ENCODE results near the gene MYL9. TPM values are rescaled to one million over a fixed set of nuclear protein-coding genes. Genes with fewer than 3 reads are reported as not detected.

The MYL9 gene
- polyA plus RNA-seq, 3 donors, result 195 to 247 (median 220) TPM

- DNase-seq (ENCODE audit: extremely low read depth in 1 of 11, low read depth in 9 of 11, low spot score in 4 of 11), result no peak
Measured at GRCh38 chr20:36599912-36600345, 58.6 kb downstream of the MYL9 start.

Other genes starting within 250 kb of the MYL9 start
- 10 to 100 TPM; 51.6 to 75.1 (median 66.5) TPM for gene DLGAP4, start 235.2 kb upstream of the MYL9 start, polyA plus RNA-seq (ENCODE audit: insufficient read length in 3 of 3)
- 10 to 100 TPM; 60.7 to 66.4 (median 65.5) TPM for gene TGIF2, start 32.1 kb downstream of the MYL9 start, polyA plus RNA-seq (ENCODE audit: insufficient read length in 3 of 3)
- gene RAB5IF, start 64.3 kb downstream of the MYL9 start, polyA plus RNA-seq (ENCODE audit: insufficient read length in 3 of 3), result 10 to 100 TPM; 55.5 to 67.2 (median 62.4) TPM
- under 1 TPM; 0.53 to 0.62 (median 0.55) TPM for gene SLA2, start 104.7 kb downstream of the MYL9 start, polyA plus RNA-seq (ENCODE audit: insufficient read length in 3 of 3)
- 10 to 100 TPM; 30.9 to 34.9 (median 31.5) TPM for gene NDRG3, start 204.6 kb downstream of the MYL9 start, polyA plus RNA-seq (ENCODE audit: insufficient read length in 3 of 3)
- gene DSN1, start 232.2 kb downstream of the MYL9 start, polyA plus RNA-seq (ENCODE audit: insufficient read length in 3 of 3), result 10 to 100 TPM; 18.9 to 23.1 (median 19.5) TPM